ENCODE results near the gene ELMO3. TPM values are rescaled to one million over a fixed set of nuclear protein-coding genes. Genes with fewer than 3 reads are reported as not detected.

Gene ELMO3
- total and polyA plus RNA-seq, 2 donors (not counting 1 experiment from before 2014, with no cell fraction given), result 0.33 to 0.36 TPM

- no peaks in the 10 kb centered on the region for H3K27me3 ChIP-seq (ENCODE audit: control insufficient read depth, insufficient read depth, low read length)
- no peaks in the 10 kb centered on the region for H3K9me3 ChIP-seq (ENCODE audit: control insufficient read depth, insufficient read depth, low read depth, low read length)
- TF ChIP-seq EZH2 (IDR thresholded peaks at IDR 0.05; ENCODE audit: low read length, missing control alignments) (no peak), CTCF (conservative IDR thresholded peaks at IDR 0.05 in 1 of 2, IDR thresholded peaks at IDR 0.05 in 1 of 2; ENCODE audit: low read depth in 1 of 2, low read length in 2 of 2) (no peak)
- peak overlapping the region; percentile 91 for H3K4me2 ChIP-seq (ENCODE audit: extremely low read depth, insufficient read depth, low read length)
- H3K4me1 ChIP-seq (ENCODE audit: control insufficient read depth, extremely low read depth, insufficient read depth, low read length), result peaks cover 26% of the 10 kb centered on the region
- H3K4me3 ChIP-seq (replicated peaks in 1 of 4; ENCODE audit: control extremely low read depth in 1 of 4, insufficient read depth in 1 of 4, low read depth in 3 of 4, low read length in 4 of 4), result peak overlapping the region; percentile 46 to 66 (median 52)
- peaks cover 8% of the 10 kb centered on the region for H3K79me2 ChIP-seq (ENCODE audit: control insufficient read depth, insufficient read depth, low read length)
- H3K27ac ChIP-seq (ENCODE audit: insufficient read depth, low read length), result no peak overlapping the region
- peak in 1 of 2 donors; percentile 31 for DNase-seq (ENCODE audit: low read depth in 2 of 2)
- peak overlapping the region; percentile 62 for H3K9ac ChIP-seq (ENCODE audit: insufficient read depth, low read length)
- H2AFZ ChIP-seq (ENCODE audit: low read length), result peak overlapping the region; percentile 10
- H3K36me3 ChIP-seq (ENCODE audit: control insufficient read depth, insufficient read depth, low read length), result peaks cover 3% of the 10 kb centered on the region
- H4K20me1 ChIP-seq (ENCODE audit: control insufficient read depth, extremely low read depth, insufficient read depth, low read length), result no peaks in the 10 kb centered on the region
Measured at GRCh38 chr16:67249178-67250044, 50.5 kb downstream of the ELMO3 start.

- H3K4me2 ChIP-seq (ENCODE audit: extremely low read depth, insufficient read depth, low read length), result peak overlapping the region; percentile 91
- no peaks in the 10 kb centered on the region for H4K20me1 ChIP-seq (ENCODE audit: control insufficient read depth, extremely low read depth, insufficient read depth, low read length)
- no peak for DNase-seq (ENCODE audit: low read depth in 2 of 2)
- no peak overlapping the region for H3K9ac ChIP-seq (ENCODE audit: insufficient read depth, low read length)
- H3K9me3 ChIP-seq (ENCODE audit: control insufficient read depth, insufficient read depth, low read depth, low read length), result no peaks in the 10 kb centered on the region
- no peak overlapping the region for H3K27ac ChIP-seq (ENCODE audit: insufficient read depth, low read length)
- H2AFZ ChIP-seq (ENCODE audit: low read length), result peak overlapping the region; percentile 10
- H3K4me1 ChIP-seq (ENCODE audit: control insufficient read depth, extremely low read depth, insufficient read depth, low read length), result peaks cover 21% of the 10 kb centered on the region
- peaks cover 6% of the 10 kb centered on the region for H3K79me2 ChIP-seq (ENCODE audit: control insufficient read depth, insufficient read depth, low read length)
- H3K36me3 ChIP-seq (ENCODE audit: control insufficient read depth, insufficient read depth, low read length), result peaks cover 3% of the 10 kb centered on the region
- TF ChIP-seq EZH2 (IDR thresholded peaks at IDR 0.05; ENCODE audit: low read length, missing control alignments), result no peak
- no peak for TF ChIP-seq CTCF (conservative IDR thresholded peaks at IDR 0.05 in 1 of 2, IDR thresholded peaks at IDR 0.05 in 1 of 2; ENCODE audit: low read depth in 1 of 2, low read length in 2 of 2)
- H3K4me3 ChIP-seq (replicated peaks in 1 of 4; ENCODE audit: control extremely low read depth in 1 of 4, insufficient read depth in 1 of 4, low read depth in 3 of 4, low read length in 4 of 4), result peak overlapping the region in 1 of 4 experiments; percentile 66
- no peaks in the 10 kb centered on the region for H3K27me3 ChIP-seq (ENCODE audit: control insufficient read depth, insufficient read depth, low read length)
Measured at GRCh38 chr16:67250045-67250327, 51.1 kb downstream of the ELMO3 start.

GRCh38 chr16:67252609-67253497, 53.9 kb downstream of the ELMO3 start:
- H3K36me3 ChIP-seq (ENCODE audit: control insufficient read depth, insufficient read depth, low read length), result no peaks in the 10 kb centered on the region
- no peaks in the 10 kb centered on the region for H3K27me3 ChIP-seq (ENCODE audit: control insufficient read depth, insufficient read depth, low read length)
- H3K9ac ChIP-seq (ENCODE audit: insufficient read depth, low read length), result no peak overlapping the region
- TF ChIP-seq CTCF (conservative IDR thresholded peaks at IDR 0.05 in 1 of 2, IDR thresholded peaks at IDR 0.05 in 1 of 2; ENCODE audit: low read depth in 1 of 2, low read length in 2 of 2) (no peak), EZH2 (IDR thresholded peaks at IDR 0.05; ENCODE audit: low read length, missing control alignments) (no peak)
- no peaks in the 10 kb centered on the region for H3K9me3 ChIP-seq (ENCODE audit: control insufficient read depth, insufficient read depth, low read depth, low read length)
- no peak overlapping the region for H2AFZ ChIP-seq (ENCODE audit: low read length)
- no peaks in the 10 kb centered on the region for H4K20me1 ChIP-seq (ENCODE audit: control insufficient read depth, extremely low read depth, insufficient read depth, low read length)
- peaks cover 11% of the 10 kb centered on the region for H3K4me1 ChIP-seq (ENCODE audit: control insufficient read depth, extremely low read depth, insufficient read depth, low read length)
- no peak overlapping the region for H3K4me2 ChIP-seq (ENCODE audit: extremely low read depth, insufficient read depth, low read length)
- DNase-seq (ENCODE audit: low read depth in 2 of 2), result no peak
- no peaks in the 10 kb centered on the region for H3K79me2 ChIP-seq (ENCODE audit: control insufficient read depth, insufficient read depth, low read length)
- H3K27ac ChIP-seq (ENCODE audit: insufficient read depth, low read length), result no peak overlapping the region
- H3K4me3 ChIP-seq (replicated peaks in 1 of 4; ENCODE audit: control extremely low read depth in 1 of 4, insufficient read depth in 1 of 4, low read depth in 3 of 4, low read length in 4 of 4), result no peak overlapping the region

All from fibroblast of lung (primary cell).